ENCODE data around the gene TARP. TPM values are rescaled to one million over a fixed set of nuclear protein-coding genes. Genes with fewer than 3 reads are reported as not detected.

TARP gene

DNA sequence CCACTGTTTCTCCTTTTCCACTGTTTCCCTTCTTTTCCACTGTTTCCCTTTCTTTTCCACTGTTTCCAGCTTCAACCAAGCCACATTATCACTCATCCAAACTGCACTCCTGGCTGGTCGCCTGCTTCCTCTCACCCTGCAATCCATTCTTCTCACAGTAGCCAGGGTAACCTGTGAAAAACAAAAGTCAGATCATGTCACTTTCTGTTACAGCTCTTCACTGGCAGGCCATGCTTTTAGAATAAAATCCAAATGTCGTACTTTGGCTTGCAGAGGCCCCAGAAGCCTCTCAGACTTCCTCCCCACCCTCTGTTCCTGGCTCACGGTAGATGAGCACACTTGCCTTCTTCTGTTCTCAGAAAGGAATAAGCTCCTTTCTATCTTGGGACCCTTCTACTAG is 61.5 kb downstream of the TARP start:
- peak overlapping the region in 3 of 7 donors; percentile 24 to 59 (median 48) for H3K27ac Mint-ChIP-seq
- H3K4me1 Mint-ChIP-seq: peaks cover 8 to 17% (median 14%) of the 10 kb centered on the region in 4 donors
- Histone ChIP-seq H3K4me3 (ENCODE audit: low read length in 2 of 2) (no peak overlapping the region), H3K27me3 (ENCODE audit: insufficient read depth, low read length) (no peaks in the 10 kb centered on the region), H3K36me3 (ENCODE audit: insufficient read depth, low read length) (no peaks in the 10 kb centered on the region), H3K9me3 (ENCODE audit: control insufficient read depth in 1 of 2, low read length in 2 of 2) (no peaks in the 10 kb centered on the region), H3K27ac (ENCODE audit: low read depth, low read length) (no peak overlapping the region), H3K4me1 (ENCODE audit: insufficient read depth, low read length) (peaks cover 17% of the 10 kb centered on the region)
- no peak for DNase-seq
- H3K36me3 Mint-ChIP-seq: peaks cover 9 to 34% of the 10 kb centered on the region in 2 donors
- ChIA-PET POLR2A (ENCODE audit: partially characterized antibody) (no interaction called here), CTCF (ENCODE audit: partially characterized antibody) (interaction anchor here (0.5 to 5.5 kb wide), 9 partner anchors 10 to 162 kb away, joined by 3 to 55 read pairs (median 4); no protein-coding TSS in a partner anchor)
- intact Hi-C loops (cut with micrococcal nuclease): no loop called here
- H3K27me3 Mint-ChIP-seq: no peaks in the 10 kb centered on the region
- no peak overlapping the region for H3K4me3 Mint-ChIP-seq
- H3K9me3 Mint-ChIP-seq: peaks cover 0 to 1% (median 0%) of the 10 kb centered on the region in 8 donors

GRCh38 chr7:38211486-38211885 is 62.0 kb downstream of the TARP start:
- Mint-ChIP-seq H3K27ac (peak overlapping the region in 3 of 7 donors; percentile 5 to 59 (median 24)), H3K36me3 (peaks cover 9 to 34% of the 10 kb centered on the region in 2 donors), H3K4me1 (peaks cover 7 to 13% (median 11%) of the 10 kb centered on the region in 4 donors), H3K4me3 (no peak overlapping the region), H3K9me3 (peaks cover 0 to 1% (median 0%) of the 10 kb centered on the region in 8 donors), H3K27me3 (no peaks in the 10 kb centered on the region)
- intact Hi-C loops (cut with micrococcal nuclease): no loop called here
- Histone ChIP-seq H3K4me1 (ENCODE audit: insufficient read depth, low read length) (peaks cover 13% of the 10 kb centered on the region), H3K9me3 (ENCODE audit: control insufficient read depth in 1 of 2, low read length in 2 of 2) (no peaks in the 10 kb centered on the region), H3K27me3 (ENCODE audit: insufficient read depth, low read length) (no peaks in the 10 kb centered on the region), H3K36me3 (ENCODE audit: insufficient read depth, low read length) (no peaks in the 10 kb centered on the region), H3K27ac (ENCODE audit: low read depth, low read length) (no peak overlapping the region), H3K4me3 (ENCODE audit: low read length in 2 of 2) (no peak overlapping the region)
- POLR2A ChIA-PET (ENCODE audit: partially characterized antibody): no interaction called here
- CTCF ChIA-PET (ENCODE audit: partially characterized antibody): interaction anchor here (0.5 to 5.5 kb wide), 9 partner anchors 10 to 163 kb away, joined by 3 to 55 read pairs (median 4); no protein-coding TSS in a partner anchor
- DNase-seq: no peak

Other genes with a start within 250 kb of the TARP start
- gene STARD3NL, start 95.4 kb downstream of the TARP start, total RNA-seq: 10 to 100 TPM; 11.4 to 12.6 TPM
- 10 to 100 TPM; 27.2 to 54.4 TPM for gene STARD3NL, start 95.4 kb downstream of the TARP start, polyA plus RNA-seq